ENCODE results near the gene MCF2L2.

The MCF2L2 gene

DNA sequence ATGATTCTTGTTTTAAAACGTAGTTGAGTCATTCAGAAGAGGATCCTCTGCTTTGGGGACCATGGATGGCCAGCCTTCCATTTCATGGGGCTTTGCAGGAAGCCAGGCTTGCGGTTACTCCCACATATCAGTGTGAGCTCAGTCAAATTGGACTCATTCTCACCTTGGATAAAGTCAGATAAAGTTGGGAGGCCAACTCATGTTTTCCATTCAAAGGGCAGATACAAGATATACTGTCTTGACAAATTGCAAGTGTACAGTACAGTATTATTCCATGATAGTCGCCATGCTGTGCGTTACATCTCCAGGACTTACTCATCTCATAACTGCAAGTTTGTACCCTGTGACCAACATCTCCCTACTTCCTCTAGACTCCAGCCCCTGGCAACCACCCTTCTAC, 200.8 kb downstream of the MCF2L2 start:
- DNase-seq, result no peak

GRCh38 chr3:183226333-183226890, 202.0 kb downstream of the MCF2L2 start:
- no peak for DNase-seq

DNA sequence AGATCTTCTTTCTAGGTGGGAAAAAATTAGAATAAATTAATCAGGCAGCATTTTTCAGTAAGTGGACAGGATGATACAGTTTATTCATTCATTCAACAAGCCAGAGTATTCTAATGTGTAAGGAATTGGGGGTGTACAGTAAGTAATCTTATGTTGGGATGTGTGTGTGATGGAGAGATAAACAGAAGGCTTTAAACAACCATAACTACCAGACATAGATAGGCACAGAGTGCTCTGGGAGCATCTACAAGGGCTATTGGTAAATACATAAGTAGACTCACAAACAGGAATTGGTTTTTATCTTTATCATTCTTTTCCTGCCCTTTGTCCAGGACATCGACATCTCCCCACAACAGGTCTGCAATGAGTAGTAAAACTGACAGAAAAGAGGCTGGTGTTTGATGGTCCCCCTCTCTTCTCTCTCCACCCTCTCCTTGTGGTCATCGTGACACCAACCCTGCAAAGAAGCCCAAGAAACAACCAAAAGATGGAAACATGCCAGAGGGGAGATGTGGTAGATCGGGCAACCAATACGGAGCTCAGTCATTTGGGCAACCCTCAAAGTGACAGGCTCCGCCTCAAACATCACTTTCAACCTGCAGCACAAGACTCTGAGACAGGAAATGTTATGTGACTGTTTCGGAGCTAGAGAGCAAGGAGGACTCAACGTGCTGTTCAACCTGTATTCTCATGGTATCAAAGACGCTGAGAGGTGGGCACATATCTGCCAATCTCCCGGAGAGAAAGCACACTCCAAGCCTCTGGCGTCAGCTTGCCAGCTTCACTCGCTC, 204.0 kb downstream of the MCF2L2 start:
- DNase-seq, result no peak

DNA sequence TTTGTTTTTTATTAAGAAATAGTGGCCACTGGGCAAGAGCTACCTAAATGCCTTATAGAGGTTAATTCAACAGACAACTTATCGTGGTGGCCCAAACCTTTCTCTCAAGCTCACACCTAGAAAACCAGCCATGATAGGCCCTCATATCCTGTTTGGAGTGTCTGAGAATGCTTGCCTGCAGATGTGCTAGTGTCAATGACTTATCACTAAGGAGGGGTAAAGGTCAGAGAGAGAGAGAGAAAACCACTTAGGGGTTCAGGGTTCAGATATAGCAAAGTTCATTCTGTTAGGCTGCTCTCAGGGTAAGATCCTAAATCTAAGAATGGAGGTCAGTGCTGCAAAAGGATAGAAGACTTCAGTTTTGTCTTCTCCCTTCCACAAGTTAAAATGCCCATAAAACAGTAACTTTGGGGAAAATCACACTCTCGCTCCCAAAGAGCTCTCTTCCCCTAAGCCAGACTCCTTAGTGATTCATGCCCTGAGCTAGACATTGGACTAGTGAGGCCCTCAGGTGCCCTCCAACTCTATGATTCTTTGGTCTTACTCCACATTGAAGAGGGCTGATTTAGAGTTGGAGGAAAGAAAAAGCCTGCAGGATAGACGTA, 205.7 kb downstream of the MCF2L2 start:
- no peak for DNase-seq

GRCh38 chr3:183220828-183221227, 207.6 kb downstream of the MCF2L2 start:
- DNase-seq, result no peak

- DNase-seq, result peak; percentile 57 to 70
These were observed 209.6 kb downstream of the MCF2L2 start for GRCh38 chr3:183218826-183219225.

DNA sequence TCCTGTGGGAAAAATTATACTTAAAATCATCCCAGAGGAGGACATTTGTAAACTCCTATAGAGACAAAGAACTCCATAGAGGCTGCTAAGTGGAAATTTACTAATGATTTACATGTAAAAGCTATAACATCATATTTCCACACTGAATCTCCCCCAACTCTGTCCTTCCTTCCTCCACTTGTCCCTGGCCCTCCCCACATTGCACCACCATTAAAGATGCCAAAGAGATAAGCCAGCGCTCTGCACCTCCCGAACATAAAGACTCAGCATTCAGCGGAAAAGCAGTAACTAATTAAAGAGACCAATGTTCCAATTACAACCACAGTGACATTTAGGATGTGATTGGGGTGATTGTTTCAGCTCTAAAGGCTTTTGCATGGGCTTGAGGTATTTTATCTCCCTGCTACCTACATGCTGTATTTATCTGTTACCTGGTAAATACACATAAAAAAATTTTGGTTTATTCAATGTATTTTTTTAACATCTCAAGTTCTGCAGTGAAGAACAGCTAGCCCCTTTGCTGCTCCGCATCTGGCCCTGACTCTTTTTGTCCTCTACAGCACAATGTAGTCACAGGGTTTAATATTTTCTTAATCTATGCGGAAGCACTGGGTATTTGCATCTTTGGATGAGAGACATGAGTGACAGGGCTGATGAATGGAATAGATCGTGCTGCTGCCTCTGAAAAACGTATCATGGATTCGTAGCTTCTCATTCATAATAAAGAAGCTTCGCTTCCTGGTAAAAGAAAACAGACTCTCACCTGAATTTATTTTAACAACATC, 210.7 kb downstream of the MCF2L2 start:
- no peak for DNase-seq

DNA sequence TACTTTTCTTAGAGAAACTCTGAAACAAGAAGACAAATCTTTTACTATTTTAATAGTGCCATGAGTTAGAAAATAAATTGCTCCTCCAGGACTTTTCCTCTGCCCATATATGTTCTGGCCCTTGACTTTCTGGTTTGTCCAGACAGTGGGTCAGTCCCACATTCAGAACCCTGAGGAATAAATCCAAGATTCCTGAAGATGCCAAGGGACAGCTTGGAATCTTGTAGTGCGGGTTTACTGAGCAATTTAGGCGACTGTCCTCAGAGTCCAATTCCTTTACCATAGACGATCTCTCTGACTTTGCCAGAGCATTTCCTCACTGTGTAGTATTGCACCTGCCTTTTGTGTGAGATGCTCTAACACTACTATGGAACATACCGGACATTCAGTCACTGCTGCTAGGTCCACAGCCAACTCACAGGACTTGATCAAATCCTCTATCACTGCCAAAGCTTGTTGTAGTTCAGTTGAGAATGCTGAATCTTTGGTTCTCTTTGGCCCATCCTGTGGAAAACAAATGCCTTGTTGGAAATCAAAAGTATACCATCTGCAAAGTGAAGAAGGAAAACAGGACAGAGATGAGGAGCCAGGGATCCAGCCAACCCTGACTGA, 212.7 kb downstream of the MCF2L2 start:
- DNase-seq, result no peak

GRCh38 chr3:183214277-183214612, 214.2 kb downstream of the MCF2L2 start:
- no peak for DNase-seq

GRCh38 chr3:183213415-183214276, 214.8 kb downstream of the MCF2L2 start:
- DNase-seq, result no peak

- peak; percentile 27 to 53 for DNase-seq
These were observed 215.9 kb downstream of the MCF2L2 start for GRCh38 chr3:183212565-183212964.

DNA sequence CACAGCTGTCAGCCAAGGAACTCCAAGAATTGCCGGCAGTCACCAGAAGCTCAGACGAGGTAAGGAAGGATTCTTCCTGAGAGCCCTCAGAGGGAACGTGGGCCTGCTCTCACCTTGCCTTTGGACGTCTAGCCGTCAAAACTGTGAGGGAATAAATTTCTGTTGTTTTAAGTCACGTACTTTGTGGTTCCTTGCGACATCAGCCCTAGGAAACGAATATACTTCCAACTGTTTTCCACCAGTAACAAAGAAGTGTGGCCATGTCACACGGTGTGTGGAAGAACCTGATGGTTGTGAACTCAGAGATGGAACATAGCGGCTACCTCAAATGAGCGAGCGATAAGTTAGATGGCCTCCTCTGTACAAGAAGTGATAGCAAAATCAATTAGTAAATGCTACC, 216.3 kb downstream of the MCF2L2 start:
- no peak for DNase-seq

GRCh38 chr3:183211352-183211751, 217.1 kb downstream of the MCF2L2 start:
- DNase-seq, result no peak

- DNase-seq, result peak; percentile 80 to 84
These were observed 217.5 kb downstream of the MCF2L2 start for GRCh38 chr3:183210862-183211341.

DNA sequence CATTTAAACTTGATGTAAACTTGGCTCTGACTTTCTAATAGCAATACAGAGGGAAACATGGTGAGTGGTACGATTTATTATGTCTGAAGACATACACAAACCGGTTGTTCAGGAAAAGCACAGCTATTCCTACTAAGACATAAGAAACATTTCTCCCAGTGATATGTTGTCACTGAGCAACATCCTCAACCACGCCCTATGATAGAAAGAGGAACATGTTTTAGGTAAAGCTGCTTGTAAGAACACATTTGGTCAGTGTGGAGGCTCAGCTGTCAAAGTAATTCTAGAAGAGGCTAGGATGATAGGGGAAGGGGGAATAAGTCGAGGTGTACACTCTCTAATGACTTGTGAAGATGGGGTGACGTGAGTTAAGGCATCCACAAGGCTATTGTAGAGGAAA, 218.1 kb downstream of the MCF2L2 start:
- peak; percentile 54 to 72 for DNase-seq

GRCh38 chr3:183208800-183209199, 219.6 kb downstream of the MCF2L2 start:
- no peak for DNase-seq

DNA sequence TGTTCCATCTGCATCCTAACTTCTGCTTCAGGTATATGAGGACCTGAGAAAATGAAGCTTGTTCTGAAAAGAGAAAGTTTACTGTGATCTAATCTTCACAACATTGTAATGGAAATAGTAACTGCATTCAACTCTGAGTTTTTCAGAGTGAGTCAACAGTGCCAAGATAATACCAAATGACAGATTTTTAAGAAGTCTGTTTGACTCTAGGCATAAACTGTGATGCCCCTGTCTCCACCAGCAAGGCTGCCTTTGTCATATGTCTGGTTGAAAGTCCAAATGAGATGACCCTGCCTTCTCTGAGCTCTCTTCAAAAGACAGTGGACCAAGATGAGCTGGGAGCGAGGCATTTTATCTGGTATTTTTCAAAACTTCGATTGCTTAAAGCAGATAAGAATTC, 220.2 kb downstream of the MCF2L2 start:
- no peak for DNase-seq

DNA sequence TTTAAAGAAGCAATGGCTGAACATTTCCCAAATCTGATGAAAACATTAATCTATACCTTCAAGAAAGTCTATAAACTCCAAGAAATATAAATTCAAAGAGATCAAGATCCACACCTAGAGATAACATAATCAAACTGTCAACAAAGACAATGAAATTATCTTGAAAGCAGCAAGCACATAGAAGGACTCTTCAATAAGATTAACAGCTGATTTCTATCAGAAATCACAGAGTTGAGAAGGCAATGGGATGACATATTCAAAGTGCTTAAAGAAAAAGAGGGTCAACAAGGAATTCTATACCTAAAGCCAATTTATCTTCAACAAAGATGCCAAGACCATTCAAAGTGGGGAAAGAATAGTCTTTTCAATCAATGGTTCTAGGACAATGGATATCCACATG, 224.7 kb downstream of the MCF2L2 start:
- DNase-seq, result no peak

DNA sequence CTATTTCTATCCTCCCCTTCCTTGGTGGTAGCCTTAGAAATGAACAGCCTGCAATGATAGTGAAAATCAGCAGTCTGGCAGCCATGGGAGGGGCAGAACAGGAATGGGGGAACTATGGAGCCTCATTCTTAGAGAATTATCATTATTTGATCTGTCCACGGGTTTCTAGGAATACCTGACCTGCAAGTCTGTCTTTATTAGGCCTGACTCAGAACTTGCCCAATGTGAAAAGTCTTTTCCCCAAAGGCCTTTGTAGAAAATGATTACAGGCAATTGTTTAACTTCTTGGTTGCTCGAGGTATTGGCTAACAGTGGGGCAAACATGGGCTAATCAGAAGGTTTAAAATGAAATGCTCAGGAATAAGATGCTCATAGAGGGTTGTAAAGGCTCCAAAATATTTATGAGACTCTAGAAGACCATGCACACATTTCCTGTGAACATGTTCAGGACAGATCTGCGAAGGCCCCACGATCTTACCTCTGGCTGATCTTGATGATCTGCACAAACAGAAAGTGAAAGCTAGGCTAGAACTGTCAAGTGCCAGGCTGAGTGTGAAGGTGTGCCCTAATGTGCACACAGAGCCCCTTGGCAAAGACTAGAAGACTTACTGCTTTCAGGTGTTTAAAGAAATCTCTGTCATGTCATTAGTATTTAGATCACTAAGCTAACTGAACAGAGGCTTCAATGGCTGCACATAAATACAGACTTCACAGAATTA, 226.3 kb downstream of the MCF2L2 start:
- no peak for DNase-seq

- no peak for DNase-seq
These were observed 229.5 kb downstream of the MCF2L2 start for GRCh38 chr3:183198939-183199338.

DNA sequence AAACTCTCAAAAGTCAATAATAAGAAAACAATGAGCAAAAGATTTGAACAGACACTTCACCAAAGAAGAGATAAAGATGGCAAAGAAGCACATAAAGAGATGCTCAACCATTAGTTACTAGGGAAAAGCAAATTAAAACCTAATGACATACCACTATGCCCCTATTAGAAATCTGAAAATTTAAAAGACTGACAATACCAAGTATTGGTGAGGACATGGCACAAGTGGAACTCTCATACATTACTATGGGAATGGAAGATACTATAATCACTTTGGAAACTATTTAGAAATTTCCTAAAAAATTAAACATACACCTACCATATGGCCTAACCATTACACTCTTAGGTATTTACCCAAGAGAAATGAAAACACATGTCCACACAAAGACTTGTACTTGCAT, 230.7 kb downstream of the MCF2L2 start:
- no peak for DNase-seq
